Measurements from ENCODE around the gene IGFL4. TPM values are rescaled to one million over a fixed set of nuclear protein-coding genes. Genes with fewer than 3 reads are reported as not detected.

IGFL4 gene
- total and polyA plus RNA-seq, 2 of the 8 experiments (the other 6 are each of a cell fraction or from before 2014, with no cell fraction given) = 0.05 to 0.11 TPM

DNA sequence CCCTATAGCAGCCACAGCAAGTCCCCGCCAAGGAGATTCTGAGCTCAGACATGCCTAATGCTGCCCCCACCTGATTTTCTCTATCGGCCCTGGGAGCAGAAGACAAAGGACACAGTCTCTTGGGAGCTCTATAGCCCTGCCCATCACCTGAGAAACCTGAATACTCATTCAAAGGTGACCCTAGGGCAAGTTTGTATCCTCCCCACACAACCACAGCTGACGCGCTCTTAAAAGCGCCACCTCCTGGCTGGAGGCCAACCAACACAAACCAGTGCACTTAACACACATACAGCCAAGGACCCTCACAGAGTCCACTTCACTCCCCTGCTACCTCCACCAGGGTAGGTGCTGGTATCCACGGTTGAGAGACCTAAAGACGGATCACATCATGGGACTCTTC, 8.8 kb upstream of the IGFL4 start:
- Histone ChIP-seq H3K4ac (replicated peaks; ENCODE audit: insufficient read length, low read depth, low read length) (no peak overlapping the region), H3K27me3 (replicated peaks in 1 of 4; ENCODE audit: control insufficient read depth in 3 of 4, extremely low read depth in 1 of 4, insufficient read depth in 3 of 4, low read length in 3 of 4) (no peaks in the 10 kb centered on the region; a peak in 2 of 7 replicates)
- TF ChIP-seq BRCA1 (IDR thresholded peaks at IDR 0.05; ENCODE audit: low read depth, low read length) = no peak
- TF ChIP-seq, protein P1, sequence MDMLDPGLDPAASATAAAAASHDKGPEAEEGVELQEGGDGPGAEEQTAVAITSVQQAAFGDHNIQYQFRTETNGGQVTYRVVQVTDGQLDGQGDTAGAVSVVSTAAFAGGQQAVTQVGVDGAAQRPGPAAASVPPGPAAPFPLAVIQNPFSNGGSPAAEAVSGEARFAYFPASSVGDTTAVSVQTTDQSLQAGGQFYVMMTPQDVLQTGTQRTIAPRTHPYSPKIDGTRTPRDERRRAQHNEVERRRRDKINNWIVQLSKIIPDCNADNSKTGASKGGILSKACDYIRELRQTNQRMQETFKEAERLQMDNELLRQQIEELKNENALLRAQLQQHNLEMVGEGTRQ (IDR thresholded peaks at IDR 0.05; ENCODE audit: low read length) = no peak
- TF ChIP-seq BCL11A (IDR thresholded peaks at IDR 0.05; ENCODE audit: low read depth in 2 of 2, low read length in 2 of 2) = no peak
- TF ChIP-seq KDM1A (IDR thresholded peaks at IDR 0.05; ENCODE audit: borderline replicate concordance, low read length) = no peak
- TF ChIP-seq YY1 (IDR thresholded peaks at IDR 0.05; ENCODE audit: low read depth, low read length) = 0 out of 2 replicates have a peak, but pooled peaks have one; percentile 36
- 0 out of 2 replicates have a peak, but pooled peaks have one; percentile 12 for TF ChIP-seq RXRA (IDR thresholded peaks at IDR 0.05; ENCODE audit: insufficient read depth, low read depth, low read length)
- no peak for TF ChIP-seq TBP (IDR thresholded peaks at IDR 0.05; ENCODE audit: low read depth, low read length)
- TF ChIP-seq FOSL1 (IDR thresholded peaks at IDR 0.05; ENCODE audit: insufficient read depth, low read depth, low read length) = no peak
- TF ChIP-seq CHD2 (IDR thresholded peaks at IDR 0.05; ENCODE audit: low read length) = no peak
- TF ChIP-seq POU5F1 (IDR thresholded peaks at IDR 0.05; ENCODE audit: low read depth, low read length) = 0 out of 2 replicates have a peak, but pooled peaks have one; percentile 23
- TF ChIP-seq SP2 (IDR thresholded peaks at IDR 0.05; ENCODE audit: low read length) = peak; percentile 11; the same call in 1 of the 2 replicates
- peak; percentile 32 for TF ChIP-seq TAF7 (optimal IDR thresholded peaks at IDR 0.05; ENCODE audit: borderline replicate concordance, low read depth, low read length)
- TF ChIP-seq CREB1 (IDR thresholded peaks at IDR 0.05) = peak; percentile 75

More for the DNA sequence above, 8.8 kb upstream of the IGFL4 start:
- Histone ChIP-seq H2AK5ac (ENCODE audit: low read depth, low read length) (no peak overlapping the region), H3K36me3 (ENCODE audit: control insufficient read depth in 2 of 4, insufficient read depth in 4 of 4, low read length in 3 of 4) (no peaks in the 10 kb centered on the region), H4K91ac (replicated peaks; ENCODE audit: insufficient read length, low read length) (no peak overlapping the region), H3K4me2 (ENCODE audit: insufficient read depth in 1 of 2, low read depth in 2 of 2, low read length in 2 of 2) (0 out of 4 replicates have a peak overlapping the region, but pooled peaks of 1 of the 2 experiments have one; percentile 2), H2BK5ac (ENCODE audit: low read depth, low read length) (no peak overlapping the region), H2BK15ac (ENCODE audit: low read length) (no peak overlapping the region), H3K23me2 (ENCODE audit: low read depth, low read length) (no peaks in the 10 kb centered on the region), H2BK120ac (replicated peaks; ENCODE audit: low read depth, low read length) (no peak overlapping the region), H3K79me1 (ENCODE audit: low read depth, low read length) (no peaks in the 10 kb centered on the region), H3K56ac (replicated peaks; ENCODE audit: insufficient read length, low read depth, low read length) (no peak overlapping the region), H3K14ac (ENCODE audit: insufficient read length) (no peak overlapping the region), H3K4me1 (replicated peaks in 1 of 4; ENCODE audit: control insufficient read depth in 3 of 4, insufficient read depth in 4 of 4, low read length in 3 of 4) (no peaks in the 10 kb centered on the region), H3K27ac (ENCODE audit: low read depth, low read length) (no peak overlapping the region), H3K79me2 (ENCODE audit: control insufficient read depth in 1 of 2, insufficient read depth in 2 of 2, low read length in 2 of 2) (no peaks in the 10 kb centered on the region), H2AFZ (ENCODE audit: low read length) (peak overlapping the region; percentile 65; the same call in 1 of the 2 replicates), H3K9me3 (ENCODE audit: insufficient read depth in 2 of 2, low read depth in 1 of 2, low read length in 1 of 2) (peaks cover under 1 to 2% of the 10 kb centered on the region in 2 experiments; a peak in 1 of 4 replicates), H2BK12ac (ENCODE audit: low read depth, low read length) (no peak overlapping the region), H4K5ac (ENCODE audit: insufficient read length, low read depth, low read length) (no peak overlapping the region), H3K9ac (replicated peaks in 1 of 4; ENCODE audit: extremely low read depth in 1 of 4, low read depth in 3 of 4, low read length in 3 of 4) (no peak overlapping the region), H2BK20ac (ENCODE audit: low read length) (no peak overlapping the region), H3K4me3 (ENCODE audit: extremely low read depth in 1 of 4, insufficient read depth in 2 of 4, low read depth in 3 of 4, low read length in 4 of 4) (peak overlapping the region in 1 of 4 experiments; percentile 17; a peak in 1 of 8 replicates), H3K23ac (ENCODE audit: insufficient read length) (no peak overlapping the region), H4K20me1 (replicated peaks in 1 of 2; ENCODE audit: control insufficient read depth in 1 of 2, insufficient read depth in 2 of 2, low read length in 2 of 2) (no peaks in the 10 kb centered on the region), H4K8ac (ENCODE audit: extremely low read depth, insufficient read depth, low read length) (no peak overlapping the region), H3K18ac (ENCODE audit: extremely low read depth, low read length) (peak overlapping the region; percentile 9; the same call in 1 of the 2 replicates)
- WGBS, 2 experiments (ENCODE audit: extremely low coverage in 1 of 2, insufficient coverage in 1 of 2, insufficient read length in 1 of 2, insufficient replicate concordance in 2 of 2, low coverage in 1 of 2, low lambda C conversion rate in 2 of 2, missing lambda C conversion rate in 1 of 2) = 51% methylated on average over 7 of the region's 7 CpGs; no CpG with 5 or more reads in 1 of the 2 experiments
- POLR2A ChIA-PET (ENCODE audit: partially characterized antibody) = interaction anchor here (1.1 to 1.2 kb wide), 2 partner anchors 14 to 21 kb away, joined by 3 to 5 read pairs; no protein-coding TSS in a partner anchor
- CTCF ChIA-PET (ENCODE audit: partially characterized antibody) = interaction anchor here (0.8 to 5.8 kb wide), 21 partner anchors 9 to 300 kb away, joined by 3 to 46 read pairs (median 5); partner anchors contain the start of gene IGFL4
- peak; percentile 94 for FAIRE-seq
- DNase-seq (ENCODE audit: low read depth in 1 of 2, low spot score in 2 of 2) = peak; percentile 27 to 81
